Measurements from ENCODE around the gene PITPNM1. TPM values are rescaled to one million over a fixed set of nuclear protein-coding genes. Genes with fewer than 3 reads are reported as not detected.
A peak's percentile ranks its signal among the peaks of the same experiment; 100 is the strongest.

The PITPNM1 gene
- total RNA-seq, 1 experiment from 2014 or later = 37.5 TPM

DNA sequence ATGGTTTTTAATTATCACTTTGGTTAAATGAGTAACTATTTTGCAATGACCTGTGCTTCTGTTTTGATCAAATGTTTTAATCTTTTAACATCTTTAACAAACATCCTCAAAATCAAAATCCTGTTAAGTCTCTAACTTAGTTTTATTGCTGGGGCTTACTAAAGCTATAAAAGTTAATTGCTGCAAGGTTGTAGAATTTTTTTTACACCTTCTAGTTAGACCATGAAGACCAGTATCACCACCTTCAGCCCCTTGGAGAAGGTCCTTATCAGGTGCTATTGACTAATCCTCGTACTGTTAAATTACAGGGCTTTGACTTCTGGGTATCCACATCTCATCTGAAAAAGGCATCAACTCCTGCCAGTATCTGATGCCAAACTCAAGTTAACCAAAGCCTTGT lies 30.4 kb upstream of the PITPNM1 start:
- Histone ChIP-seq H3K4me3 (ENCODE audit: insufficient read depth, low read depth, low read length) (no peak overlapping the region), H3K27me3 (ENCODE audit: control insufficient read depth, insufficient read depth, low read length) (no peaks in the 10 kb centered on the region), H3K36me3 (replicated peaks; ENCODE audit: control insufficient read depth, insufficient read depth, low read length) (no peaks in the 10 kb centered on the region)
- no peak for DNase-seq

DNA sequence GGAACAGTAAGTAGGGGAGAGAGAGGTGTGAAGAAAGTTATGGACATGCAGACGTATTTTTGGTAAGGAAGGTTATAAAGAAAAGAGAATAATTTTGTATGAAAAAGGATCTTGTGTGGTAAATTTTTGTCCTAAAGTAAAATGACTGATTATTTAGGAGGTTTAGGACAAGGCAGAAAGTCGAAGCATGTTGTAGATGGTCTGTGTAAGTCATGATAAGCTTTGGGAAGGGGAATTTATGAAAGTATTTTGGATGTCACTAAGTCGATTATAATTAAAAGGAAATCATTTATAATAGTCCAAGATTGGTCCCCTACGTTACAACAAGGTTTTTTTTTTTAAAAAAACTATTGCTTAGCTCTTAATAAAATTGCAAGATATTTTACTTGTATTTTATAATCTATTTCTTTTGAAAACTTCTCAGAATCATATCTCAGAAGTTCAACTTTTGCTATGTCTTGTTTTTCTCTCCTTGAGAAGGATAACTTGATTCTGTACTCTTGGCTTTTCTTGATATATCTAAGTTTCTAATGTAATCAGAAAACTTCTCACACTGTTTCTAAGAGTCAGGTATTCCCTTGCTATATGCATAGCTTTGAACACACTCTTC lies 29.0 kb upstream of the PITPNM1 start:
- H3K27me3 ChIP-seq (ENCODE audit: control insufficient read depth, insufficient read depth, low read length) = no peaks in the 10 kb centered on the region
- no peak for DNase-seq
- H3K4me3 ChIP-seq (ENCODE audit: insufficient read depth, low read depth, low read length) = no peak overlapping the region
- H3K36me3 ChIP-seq (replicated peaks; ENCODE audit: control insufficient read depth, insufficient read depth, low read length) = no peaks in the 10 kb centered on the region

DNA sequence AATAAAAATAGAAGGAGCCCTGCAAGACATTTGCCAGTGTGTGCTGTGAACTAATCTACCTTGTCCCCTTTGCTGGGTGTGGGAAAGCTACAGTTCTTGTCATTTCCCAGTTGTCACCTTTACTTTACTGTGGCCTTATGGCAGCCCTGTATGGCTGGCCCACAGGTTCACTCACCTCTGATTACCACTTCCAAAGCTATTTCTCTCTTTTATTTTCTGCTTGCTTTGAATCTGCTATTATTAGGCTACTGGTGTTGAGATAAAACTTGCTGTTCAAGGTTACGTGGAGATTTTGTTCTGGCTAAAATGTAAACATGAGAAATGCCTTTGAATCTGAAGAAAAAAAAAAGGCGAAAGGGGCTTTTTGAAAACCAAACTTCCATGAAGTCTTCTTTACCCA lies 27.7 kb upstream of the PITPNM1 start:
- H3K36me3 ChIP-seq (replicated peaks; ENCODE audit: control insufficient read depth, insufficient read depth, low read length) = no peaks in the 10 kb centered on the region
- no peak overlapping the region for H3K4me3 ChIP-seq (ENCODE audit: insufficient read depth, low read depth, low read length)
- no peaks in the 10 kb centered on the region for H3K27me3 ChIP-seq (ENCODE audit: control insufficient read depth, insufficient read depth, low read length)
- DNase-seq = no peak

DNA sequence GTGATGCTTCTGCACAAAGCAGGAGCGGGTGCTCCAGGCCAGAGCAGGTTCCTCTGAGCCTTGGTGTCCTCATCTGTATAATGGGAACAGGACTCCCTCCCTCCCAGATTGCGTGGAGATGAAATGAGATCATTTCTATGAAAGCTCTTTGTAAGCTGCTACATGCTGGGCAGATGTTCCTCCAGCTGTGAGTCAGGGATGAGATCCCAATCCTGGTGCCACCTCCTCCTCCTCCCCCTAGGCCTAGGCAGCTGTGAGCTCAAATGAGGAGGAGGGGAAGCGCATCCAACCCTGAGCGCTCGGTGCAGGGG lies 25.1 kb upstream of the PITPNM1 start:
- Histone ChIP-seq H3K27me3 (ENCODE audit: control insufficient read depth, insufficient read depth, low read length) (no peaks in the 10 kb centered on the region), H3K36me3 (replicated peaks; ENCODE audit: control insufficient read depth, insufficient read depth, low read length) (no peaks in the 10 kb centered on the region), H3K4me3 (ENCODE audit: insufficient read depth, low read depth, low read length) (no peak overlapping the region)
- DNase-seq = peak; percentile 46

DNA sequence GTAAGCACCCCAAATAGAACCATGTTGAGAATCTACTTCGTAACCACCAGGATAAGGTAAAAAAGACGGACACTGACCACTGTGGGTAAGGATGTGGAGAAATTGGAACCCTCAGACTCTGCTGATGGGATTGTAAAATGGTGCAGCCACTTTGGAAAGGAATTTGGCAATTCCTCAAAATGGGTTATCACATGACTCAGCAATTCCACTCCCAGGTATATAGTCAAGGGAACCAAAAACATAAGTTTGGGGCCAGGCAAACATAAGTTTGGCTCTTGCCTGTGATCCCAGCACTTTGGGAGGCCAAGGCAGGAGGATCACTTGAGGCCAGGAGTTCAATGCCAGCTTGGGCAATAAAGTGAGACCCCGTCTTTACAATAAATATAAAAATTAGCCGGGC lies 23.2 kb upstream of the PITPNM1 start:
- DNase-seq = no peak
- no peak overlapping the region for H3K4me3 ChIP-seq (ENCODE audit: insufficient read depth, low read depth, low read length)
- no peaks in the 10 kb centered on the region for H3K36me3 ChIP-seq (replicated peaks; ENCODE audit: control insufficient read depth, insufficient read depth, low read length)
- no peaks in the 10 kb centered on the region for H3K27me3 ChIP-seq (ENCODE audit: control insufficient read depth, insufficient read depth, low read length)

DNA sequence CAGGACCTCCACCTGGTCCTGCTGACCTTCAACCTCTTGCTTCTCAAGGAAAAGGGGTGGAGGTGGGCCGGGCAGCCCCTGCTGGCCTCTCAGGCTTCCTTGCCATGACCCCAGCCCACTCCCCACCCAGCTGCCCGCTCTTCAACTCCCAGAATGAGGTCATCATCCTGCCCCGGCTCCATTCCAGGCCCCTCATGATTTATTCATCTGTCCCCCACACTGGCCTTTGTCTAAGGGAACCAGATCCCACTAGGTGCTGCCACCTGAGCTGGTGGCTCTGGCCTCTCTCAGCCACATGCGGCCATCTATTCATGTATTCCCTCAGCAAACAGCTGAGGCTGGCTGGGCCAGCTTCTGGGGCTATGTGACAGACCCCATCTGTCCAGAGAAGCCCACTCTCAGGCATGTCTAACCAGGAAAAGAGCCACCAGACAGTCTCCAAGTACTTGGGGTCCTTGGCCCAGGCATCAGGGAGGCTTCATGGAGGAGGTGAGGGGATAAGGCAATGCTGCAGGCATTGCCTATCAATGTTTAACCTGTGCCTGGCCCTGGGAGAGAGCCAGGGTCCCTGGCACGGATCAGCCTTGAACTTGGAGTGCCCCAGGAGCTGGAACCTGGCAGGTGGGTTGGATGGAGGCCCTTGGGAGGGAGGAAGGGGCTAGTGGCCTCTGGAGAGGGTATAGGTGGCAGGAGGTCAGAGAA lies 20.3 kb upstream of the PITPNM1 start:
- peak; percentile 37 for DNase-seq
- no peaks in the 10 kb centered on the region for H3K27me3 ChIP-seq (ENCODE audit: control insufficient read depth, insufficient read depth, low read length)
- no peak overlapping the region for H3K4me3 ChIP-seq (ENCODE audit: insufficient read depth, low read depth, low read length)
- no peaks in the 10 kb centered on the region for H3K36me3 ChIP-seq (replicated peaks; ENCODE audit: control insufficient read depth, insufficient read depth, low read length)

DNA sequence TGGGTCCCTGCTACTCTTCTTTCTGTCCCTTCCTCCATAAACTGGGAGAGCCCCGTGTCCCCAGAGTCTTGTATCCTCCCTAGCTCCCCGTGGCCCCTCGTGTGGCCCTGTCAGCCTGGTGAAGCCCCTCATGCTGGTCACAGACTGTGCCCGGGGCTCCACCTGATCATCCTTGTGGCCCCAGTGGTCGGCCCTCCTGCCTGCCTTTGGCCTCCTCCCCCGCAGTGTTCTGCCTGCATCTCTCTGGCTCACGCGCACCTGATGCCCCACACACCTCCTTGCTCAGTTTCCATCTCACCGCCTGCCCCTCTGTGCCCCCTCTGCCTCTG lies 19.3 kb upstream of the PITPNM1 start:
- no peak for DNase-seq
- Histone ChIP-seq H3K27me3 (ENCODE audit: control insufficient read depth, insufficient read depth, low read length) (no peaks in the 10 kb centered on the region), H3K36me3 (replicated peaks; ENCODE audit: control insufficient read depth, insufficient read depth, low read length) (no peaks in the 10 kb centered on the region), H3K4me3 (ENCODE audit: insufficient read depth, low read depth, low read length) (no peak overlapping the region)

DNA sequence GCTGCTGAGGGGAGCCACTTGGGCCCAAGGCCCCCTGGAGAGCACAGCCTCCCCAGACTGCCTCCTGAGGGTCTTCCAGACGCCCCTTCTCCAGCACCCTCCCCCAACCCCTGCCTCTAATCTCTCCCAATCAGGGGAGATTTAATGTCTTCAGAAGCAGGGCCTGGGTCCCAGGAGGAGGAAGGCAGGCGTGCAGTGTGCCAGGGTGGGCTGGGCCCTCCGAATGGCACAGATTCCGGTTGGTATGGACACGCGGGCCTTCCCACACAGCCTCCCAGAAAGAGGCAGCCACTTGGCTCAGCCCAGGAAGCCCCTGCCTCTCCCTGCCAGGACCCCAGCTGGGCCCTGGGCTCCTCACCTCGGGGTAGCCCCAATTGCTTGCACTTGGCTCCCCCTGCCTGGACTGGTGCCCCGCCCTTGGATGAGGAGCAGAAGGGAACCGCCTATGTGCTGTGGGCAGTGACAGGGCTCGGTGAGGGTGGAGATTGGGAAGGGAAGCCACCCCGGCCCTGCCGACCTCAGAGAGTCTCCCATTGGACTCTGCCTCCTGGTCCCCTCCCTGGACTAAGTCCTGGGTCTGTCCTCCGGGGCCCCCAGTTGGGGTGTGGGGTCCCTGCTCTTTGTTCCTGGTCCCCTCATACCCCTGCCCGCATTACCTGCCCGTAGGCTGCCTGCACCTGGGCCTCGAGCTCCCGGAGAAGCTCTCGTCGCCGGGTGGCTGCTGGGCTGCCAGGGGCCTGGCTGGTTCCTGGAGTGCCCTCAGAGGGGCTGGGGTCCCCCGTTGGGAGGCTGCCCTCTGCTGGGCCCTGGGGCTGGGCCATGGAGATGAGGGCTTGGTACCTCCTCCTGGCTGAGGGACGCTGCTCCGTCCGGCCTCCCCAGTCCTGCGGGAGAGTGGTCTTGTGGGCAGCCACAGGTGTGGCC lies 18.7 kb upstream of the PITPNM1 start:
- Histone ChIP-seq H3K36me3 (replicated peaks; ENCODE audit: control insufficient read depth, insufficient read depth, low read length) (no peaks in the 10 kb centered on the region), H3K27me3 (ENCODE audit: control insufficient read depth, insufficient read depth, low read length) (0 out of 2 replicates have a peak, but pooled peaks cover 1% of the 10 kb centered on the region), H3K4me3 (ENCODE audit: insufficient read depth, low read depth, low read length) (no peak overlapping the region)
- DNase-seq = peak; percentile 64

DNA sequence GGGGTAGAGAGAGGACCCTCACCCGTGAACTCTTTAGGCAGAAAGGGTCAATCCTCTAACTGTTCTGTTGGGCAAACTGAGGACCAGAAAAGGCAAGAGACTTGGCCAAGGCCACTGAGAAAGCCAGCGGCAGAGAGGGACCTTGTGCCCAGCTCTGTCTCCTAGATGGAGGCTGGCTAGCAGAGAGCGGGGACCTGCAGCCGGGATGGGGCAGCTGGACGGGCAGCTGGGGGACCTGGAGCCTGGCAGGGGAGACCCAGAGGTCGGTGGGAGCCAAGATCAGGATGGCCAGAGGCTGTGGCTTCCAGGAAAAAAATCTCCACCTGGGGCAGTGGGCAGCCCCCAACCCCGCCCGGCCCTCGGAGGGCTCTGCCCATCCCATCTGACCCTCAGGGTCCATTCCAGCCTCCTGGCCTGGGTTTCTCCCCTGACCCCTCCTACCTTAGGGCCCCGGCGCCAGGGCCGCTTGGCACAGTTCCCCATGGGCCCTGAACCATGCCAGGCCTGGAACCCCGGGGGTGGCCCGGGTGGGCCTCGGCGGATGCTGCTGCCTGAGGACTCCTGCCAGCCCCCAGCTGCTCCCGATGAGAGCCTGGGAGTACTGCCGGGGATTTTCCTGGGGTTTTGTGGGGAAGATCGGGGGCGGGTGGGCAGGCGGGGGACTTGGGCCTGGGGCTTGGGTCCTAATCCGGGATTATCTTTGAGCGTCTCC lies 17.8 kb upstream of the PITPNM1 start, which contains the start of gene CABP2:
TSS of gene CABP2 (minus strand) at position 603 of the 712 bp plus-strand sequence. CDS start at position 483, 120 bp downstream.
- no peaks in the 10 kb centered on the region for H3K36me3 ChIP-seq (replicated peaks; ENCODE audit: control insufficient read depth, insufficient read depth, low read length)
- DNase-seq = peak; percentile 63
- H3K27me3 ChIP-seq (ENCODE audit: control insufficient read depth, insufficient read depth, low read length) = peaks cover 1% of the 10 kb centered on the region; the same call in 1 of the 2 replicates
- no peak within 1 kb of the TSS for H3K4me3 ChIP-seq (ENCODE audit: insufficient read depth, low read depth, low read length)

DNA sequence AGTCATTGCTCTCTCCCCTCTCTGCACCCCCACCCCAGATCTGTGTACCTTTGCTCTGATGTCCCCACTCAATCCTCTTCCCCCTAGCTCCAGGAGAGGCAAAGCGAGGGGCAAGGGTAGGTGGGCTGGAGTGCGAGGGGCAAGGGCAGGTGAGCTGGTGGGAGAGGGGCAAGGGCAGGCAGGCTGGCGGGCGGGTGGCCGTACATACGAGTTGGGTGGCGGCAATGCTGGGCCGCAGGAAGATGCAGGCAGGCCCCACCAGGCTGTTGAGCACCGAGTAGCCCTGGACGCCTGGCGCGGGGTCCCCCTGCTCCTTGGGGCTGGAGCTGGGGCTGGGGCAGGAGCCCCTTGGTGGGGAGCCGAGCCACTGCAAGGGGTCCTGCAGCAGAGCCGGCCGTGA lies 17.2 kb upstream of the PITPNM1 start:
- DNase-seq = peak; percentile 44
- Histone ChIP-seq H3K27me3 (ENCODE audit: control insufficient read depth, insufficient read depth, low read length) (peaks cover 1% of the 10 kb centered on the region; the same call in 1 of the 2 replicates), H3K36me3 (replicated peaks; ENCODE audit: control insufficient read depth, insufficient read depth, low read length) (no peaks in the 10 kb centered on the region), H3K4me3 (ENCODE audit: insufficient read depth, low read depth, low read length) (no peak overlapping the region)

DNA sequence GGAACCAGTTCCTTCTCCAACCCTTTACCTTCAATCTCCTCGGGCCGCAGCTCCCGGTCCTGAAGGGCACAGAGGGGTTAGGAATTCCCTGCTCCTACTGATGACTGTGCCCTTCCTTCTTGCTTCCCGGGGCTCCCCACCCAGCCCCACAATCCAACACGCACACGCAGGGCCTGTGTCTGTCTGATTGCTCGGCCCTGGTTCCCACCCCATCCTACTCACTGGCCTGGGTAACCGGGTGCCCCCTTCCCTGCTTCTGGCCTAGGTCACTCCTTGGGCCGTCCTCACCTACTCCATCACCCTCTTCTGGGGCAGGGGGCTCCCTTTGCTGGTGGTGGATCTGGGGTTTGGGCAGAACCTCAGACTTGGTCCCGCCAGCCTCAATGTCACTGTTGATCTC lies 16.8 kb upstream of the PITPNM1 start:
- Histone ChIP-seq H3K36me3 (replicated peaks; ENCODE audit: control insufficient read depth, insufficient read depth, low read length) (no peaks in the 10 kb centered on the region), H3K27me3 (ENCODE audit: control insufficient read depth, insufficient read depth, low read length) (peaks cover 1% of the 10 kb centered on the region; the same call in 1 of the 2 replicates), H3K4me3 (ENCODE audit: insufficient read depth, low read depth, low read length) (no peak overlapping the region)
- DNase-seq = no peak

DNA sequence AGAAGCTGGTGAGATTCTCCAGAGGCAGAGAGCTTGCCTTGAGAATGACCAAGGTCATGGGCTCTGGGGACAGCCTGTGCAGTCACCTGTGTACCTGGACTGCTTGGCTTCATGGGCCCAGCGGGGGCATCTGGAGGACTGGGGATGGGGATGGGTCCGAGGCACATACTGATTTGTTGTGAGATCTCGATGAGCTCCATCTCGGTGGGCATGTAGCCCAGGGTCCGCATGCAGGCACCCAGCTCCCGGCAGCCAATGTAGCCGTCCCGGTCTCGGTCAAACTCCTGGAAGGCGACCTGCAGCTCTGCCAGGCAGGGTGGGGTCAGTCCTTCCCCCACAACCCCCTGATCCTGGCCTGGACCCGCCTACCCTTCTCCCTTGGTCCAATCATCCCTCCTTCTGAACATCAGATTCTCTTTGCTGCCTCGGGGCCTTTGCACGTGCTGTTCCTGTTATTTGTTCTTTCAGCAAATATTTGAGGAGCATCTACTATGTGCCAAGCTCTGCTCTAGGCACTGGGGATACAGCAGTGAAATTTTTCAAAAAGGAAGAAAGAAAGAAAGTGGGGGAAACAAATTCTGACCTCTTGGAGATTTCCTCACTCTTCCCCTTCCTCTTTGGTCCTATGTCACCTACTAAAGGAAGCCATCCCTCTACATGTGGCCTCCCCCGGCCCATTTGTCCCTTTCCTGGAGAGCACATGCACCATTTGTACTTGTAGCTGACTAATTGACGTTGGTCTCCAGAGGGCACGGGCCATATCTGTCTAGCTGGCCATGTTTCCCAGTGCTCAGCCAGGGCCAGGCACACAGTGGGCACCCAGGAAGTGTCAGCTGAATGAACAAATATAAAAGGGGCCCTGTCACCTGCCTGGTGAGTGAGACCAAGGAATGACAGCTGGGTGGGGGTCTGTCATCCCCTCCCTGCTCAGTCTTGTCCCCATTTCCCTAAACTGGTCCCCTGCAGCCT lies 16.0 kb upstream of the PITPNM1 start:
- H3K4me3 ChIP-seq (ENCODE audit: insufficient read depth, low read depth, low read length) = no peak overlapping the region
- peaks cover 1% of the 10 kb centered on the region; the same call in 1 of the 2 replicates for H3K27me3 ChIP-seq (ENCODE audit: control insufficient read depth, insufficient read depth, low read length)
- no peaks in the 10 kb centered on the region for H3K36me3 ChIP-seq (replicated peaks; ENCODE audit: control insufficient read depth, insufficient read depth, low read length)
- DNase-seq = peak; percentile 34

DNA sequence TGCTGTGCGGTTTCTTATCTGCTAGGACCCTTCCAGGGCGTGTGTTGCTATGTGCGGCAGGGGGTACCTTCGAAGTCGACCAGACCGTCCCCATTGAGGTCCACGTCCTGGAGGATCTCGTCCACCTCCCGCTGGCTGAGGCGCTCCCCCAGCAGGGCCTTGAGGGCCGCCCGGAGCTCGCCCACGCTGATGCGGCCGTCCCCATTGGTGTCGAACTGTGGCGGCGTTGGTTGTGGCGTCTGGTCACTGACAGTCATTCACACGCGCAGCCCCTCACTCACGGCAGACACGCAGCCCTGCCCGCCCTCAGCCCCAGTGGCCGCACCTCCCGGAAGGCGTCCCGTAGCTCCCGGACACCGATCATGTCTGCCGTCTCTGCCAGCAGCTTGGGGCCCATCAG lies 14.6 kb upstream of the PITPNM1 start:
- DNase-seq = peak; percentile 49
- Histone ChIP-seq H3K27me3 (ENCODE audit: control insufficient read depth, insufficient read depth, low read length) (peaks cover 1% of the 10 kb centered on the region; the same call in 1 of the 2 replicates), H3K36me3 (replicated peaks; ENCODE audit: control insufficient read depth, insufficient read depth, low read length) (no peaks in the 10 kb centered on the region), H3K4me3 (ENCODE audit: insufficient read depth, low read depth, low read length) (no peak overlapping the region)
